Measurements from ENCODE around the gene ZNF689.

DNA sequence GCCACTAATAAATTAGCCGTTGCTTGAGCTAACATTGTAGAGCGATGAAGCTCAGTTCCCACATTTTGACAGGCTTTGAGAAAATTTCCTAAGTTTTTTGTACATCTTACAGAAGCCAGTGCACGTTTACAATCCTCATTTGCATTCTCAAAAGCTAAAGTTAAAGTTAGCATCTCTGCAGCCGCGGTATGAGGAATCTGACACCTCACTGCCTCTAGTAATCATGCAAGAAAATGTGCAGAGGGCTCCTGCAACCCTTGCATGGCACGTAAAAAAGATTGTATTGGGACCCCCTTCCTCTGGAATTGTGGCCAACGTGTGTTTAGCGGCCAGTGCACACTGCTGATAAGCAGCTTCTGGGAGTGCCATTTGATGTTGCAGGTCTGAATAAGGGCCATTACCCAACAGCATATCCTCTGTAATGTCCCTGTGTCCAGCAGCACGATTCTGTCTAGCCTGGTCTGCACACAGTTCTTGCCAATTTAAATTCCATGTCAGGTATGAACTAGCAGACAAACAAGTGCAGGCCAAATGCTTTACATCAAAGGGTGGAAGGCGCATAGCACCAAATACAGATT, 12.4 kb upstream of the ZNF689 start:
- no peak for TF ChIP-seq JUND (CRISPR knock-in tag; IDR thresholded peaks at IDR 0.05)
- TF ChIP-seq, protein P1, sequence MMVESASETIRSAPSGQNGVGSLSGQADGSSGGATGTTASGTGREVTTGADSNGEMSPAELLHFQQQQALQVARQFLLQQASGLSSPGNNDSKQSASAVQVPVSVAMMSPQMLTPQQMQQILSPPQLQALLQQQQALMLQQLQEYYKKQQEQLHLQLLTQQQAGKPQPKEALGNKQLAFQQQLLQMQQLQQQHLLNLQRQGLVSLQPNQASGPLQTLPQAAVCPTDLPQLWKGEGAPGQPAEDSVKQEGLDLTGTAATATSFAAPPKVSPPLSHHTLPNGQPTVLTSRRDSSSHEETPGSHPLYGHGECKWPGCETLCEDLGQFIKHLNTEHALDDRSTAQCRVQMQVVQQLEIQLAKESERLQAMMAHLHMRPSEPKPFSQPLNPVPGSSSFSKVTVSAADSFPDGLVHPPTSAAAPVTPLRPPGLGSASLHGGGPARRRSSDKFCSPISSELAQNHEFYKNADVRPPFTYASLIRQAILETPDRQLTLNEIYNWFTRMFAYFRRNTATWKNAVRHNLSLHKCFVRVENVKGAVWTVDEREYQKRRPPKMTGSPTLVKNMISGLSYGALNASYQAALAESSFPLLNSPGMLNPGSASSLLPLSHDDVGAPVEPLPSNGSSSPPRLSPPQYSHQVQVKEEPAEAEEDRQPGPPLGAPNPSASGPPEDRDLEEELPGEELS (CRISPR knock-in tag; IDR thresholded peaks at IDR 0.05), result no peak
- TF ChIP-seq ZNF639 (CRISPR knock-in tag; conservative IDR thresholded peaks at IDR 0.05), result no peak
- TF ChIP-seq E2F5 (CRISPR knock-in tag; conservative IDR thresholded peaks at IDR 0.05), result no peak
- no peak for TF ChIP-seq NR2C2 (CRISPR knock-in tag; IDR thresholded peaks at IDR 0.05; ENCODE audit: borderline replicate concordance)
- no peak for TF ChIP-seq NR2F1 (CRISPR knock-in tag; IDR thresholded peaks at IDR 0.05)
- TF ChIP-seq NFYB (CRISPR knock-in tag; IDR thresholded peaks at IDR 0.05), result no peak
- no peak for TF ChIP-seq CHD4 (IDR thresholded peaks at IDR 0.05; ENCODE audit: borderline replicate concordance, low read length)
- TF ChIP-seq ZFX (CRISPR knock-in tag; IDR thresholded peaks at IDR 0.05; ENCODE audit: low read depth), result no peak
- TF ChIP-seq, protein P2, sequence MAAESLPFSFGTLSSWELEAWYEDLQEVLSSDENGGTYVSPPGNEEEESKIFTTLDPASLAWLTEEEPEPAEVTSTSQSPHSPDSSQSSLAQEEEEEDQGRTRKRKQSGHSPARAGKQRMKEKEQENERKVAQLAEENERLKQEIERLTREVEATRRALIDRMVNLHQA (CRISPR knock-in tag; IDR thresholded peaks at IDR 0.05), result no peak
- no peak for TF ChIP-seq ZNF136 (CRISPR knock-in tag; IDR thresholded peaks at IDR 0.05; ENCODE audit: low read depth)
- TF ChIP-seq CHCHD3 (CRISPR knock-in tag; IDR thresholded peaks at IDR 0.05), result no peak
- TF ChIP-seq ZNF563 (CRISPR knock-in tag; IDR thresholded peaks at IDR 0.05), result no peak
- TF ChIP-seq TCF12 (IDR thresholded peaks at IDR 0.05), result no peak
- TF ChIP-seq TCF12 (CRISPR knock-in tag; IDR thresholded peaks at IDR 0.05), result no peak

Measured in HepG2 (cell line).